ENCODE results near the gene PSMB8.
A peak's percentile ranks its signal among the peaks of the same experiment; 100 is the strongest.
"Not testable (repeated sequence)": the region's sequence is repeated elsewhere in the genome, so short reads cannot be mapped to it uniquely, and the experiment has no call there.

The PSMB8 gene

GRCh38 chr6:32836873-32837272 lies 7.0 kb downstream of the PSMB8 start:
- DNase-seq, result no peak

DNA sequence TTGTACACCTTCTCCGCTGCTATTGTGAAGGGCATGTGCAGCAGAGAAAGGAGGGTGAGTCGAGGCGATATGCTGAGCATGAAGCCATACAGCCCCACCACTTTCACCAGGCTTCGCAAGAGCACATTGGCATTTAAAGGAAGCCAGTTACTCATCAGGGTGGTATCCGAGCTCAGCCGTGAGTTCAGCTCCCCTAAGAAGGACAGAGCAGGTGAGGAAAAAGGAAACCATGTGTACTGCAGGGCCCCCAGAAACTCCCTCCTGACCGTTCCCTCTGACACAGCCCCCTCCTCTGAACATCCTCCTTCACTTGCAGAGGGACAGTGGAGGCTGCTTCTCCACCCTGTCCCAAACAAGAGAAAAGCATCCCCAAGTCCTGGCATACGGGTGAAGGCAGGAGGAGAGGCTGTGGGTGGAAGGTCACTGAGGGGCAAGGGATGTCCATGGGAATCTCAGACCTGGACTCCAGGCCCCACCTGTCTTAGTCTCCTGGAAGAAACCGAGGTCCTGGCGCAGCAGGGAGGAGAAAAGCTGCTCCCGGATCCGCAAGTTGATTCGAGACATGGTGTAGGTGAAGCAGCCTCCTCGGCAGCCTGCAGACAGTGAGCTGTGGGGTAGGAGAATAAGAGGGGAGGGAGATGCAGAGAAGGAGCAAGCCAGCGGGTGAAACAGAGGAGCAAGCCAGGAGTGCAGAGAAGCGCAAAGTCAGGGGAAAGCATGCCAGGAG lies 8.5 kb downstream of the PSMB8 start:
- no peak for DNase-seq

GRCh38 chr6:32833664-32834063 lies 10.2 kb downstream of the PSMB8 start:
- DNase-seq, result no peak

- DNase-seq, result no peak
Observed at GRCh38 chr6:32832535-32832934, 11.3 kb downstream of the PSMB8 start.

GRCh38 chr6:32830936-32831335 lies 12.9 kb downstream of the PSMB8 start:
- no peak for DNase-seq

GRCh38 chr6:32830017-32830416 lies 13.8 kb downstream of the PSMB8 start:
- DNase-seq, result no peak

GRCh38 chr6:32829495-32829894 lies 14.4 kb downstream of the PSMB8 start:
- no peak for DNase-seq

DNA sequence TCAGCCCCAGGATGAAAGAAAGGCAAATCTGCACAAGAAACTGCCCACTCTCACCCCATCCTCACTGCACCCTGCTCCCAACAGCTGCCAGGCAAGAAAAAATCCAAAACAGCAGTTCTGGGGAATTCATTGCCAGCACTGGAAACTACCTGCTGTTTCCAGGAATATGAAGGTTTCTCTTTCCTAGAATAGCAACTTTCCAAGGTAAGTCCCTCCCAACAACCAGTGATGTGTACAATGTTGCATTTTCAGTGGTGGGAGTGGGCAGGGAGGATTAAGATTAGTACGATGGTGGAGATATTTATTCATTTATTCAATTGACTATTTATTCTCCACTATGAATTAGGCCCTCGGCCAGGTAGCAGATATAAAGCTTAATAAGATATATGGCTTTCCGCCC lies 16.8 kb downstream of the PSMB8 start:
- no peak for DNase-seq

DNA sequence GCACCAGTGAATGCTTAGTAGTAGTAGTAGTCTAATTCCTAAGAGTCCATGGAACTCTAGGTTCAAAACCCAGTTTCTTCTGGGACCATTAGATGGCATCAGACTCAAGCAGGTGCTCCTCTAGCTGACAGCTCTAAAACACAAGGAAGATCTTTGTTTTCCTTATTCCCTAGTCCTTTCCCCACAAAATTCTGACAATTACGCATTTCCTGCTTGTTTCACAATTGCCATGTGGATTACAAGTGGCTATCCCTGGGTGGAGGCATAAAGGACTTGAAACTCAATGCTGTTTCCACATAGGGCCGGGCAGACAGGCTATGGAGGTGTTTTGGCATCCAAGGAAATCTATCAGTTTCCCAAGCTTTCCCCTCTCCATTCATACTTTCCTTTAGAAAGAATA lies 17.9 kb downstream of the PSMB8 start:
- no peak for DNase-seq

DNA sequence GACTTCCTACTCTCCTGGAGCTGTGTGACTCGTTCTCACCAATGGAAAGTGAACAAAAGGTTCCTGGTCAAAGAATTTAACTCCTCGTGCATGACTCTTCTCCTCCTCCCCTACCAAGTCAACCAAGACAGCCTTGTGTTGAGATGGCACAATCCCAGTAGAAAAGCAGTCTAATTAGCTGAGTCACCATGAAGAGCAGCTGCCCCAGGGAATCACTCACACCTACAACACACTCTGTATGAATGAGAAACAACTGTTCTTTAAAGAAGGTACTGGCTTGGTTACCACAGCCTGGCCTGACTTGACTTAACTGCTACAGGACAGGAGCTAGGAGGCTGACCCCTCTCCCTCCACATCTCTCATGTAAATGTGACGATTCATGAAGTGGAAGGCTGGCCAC lies 24.1 kb downstream of the PSMB8 start:
- DNase-seq, result no peak

DNA sequence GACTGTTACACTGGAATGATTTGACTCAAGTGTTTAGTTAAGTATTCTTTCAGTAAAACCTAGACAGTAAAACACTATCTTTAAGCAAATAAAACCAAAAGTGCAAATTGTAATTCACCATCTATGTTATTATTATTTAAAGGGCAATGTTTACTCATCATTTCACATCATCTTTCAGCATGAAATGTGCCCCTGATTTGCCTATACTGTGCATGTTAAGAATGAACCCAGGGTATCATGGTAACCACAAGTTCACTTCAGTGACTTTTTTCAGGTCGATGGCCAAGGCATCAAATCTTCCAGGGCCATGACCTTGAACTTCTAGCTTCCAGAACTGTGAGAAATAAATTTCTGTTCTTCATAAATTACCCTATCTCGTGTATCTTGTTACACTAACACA lies 25.0 kb downstream of the PSMB8 start:
- no peak for DNase-seq

GRCh38 chr6:32816746-32817204 lies 27.1 kb downstream of the PSMB8 start, which contains the start of gene HLA-DOB:
HLA-DOB (minus strand) TSS chr6:32817002; CDS start chr6:32816951, 51 bp downstream.
- no peak for DNase-seq

DNA sequence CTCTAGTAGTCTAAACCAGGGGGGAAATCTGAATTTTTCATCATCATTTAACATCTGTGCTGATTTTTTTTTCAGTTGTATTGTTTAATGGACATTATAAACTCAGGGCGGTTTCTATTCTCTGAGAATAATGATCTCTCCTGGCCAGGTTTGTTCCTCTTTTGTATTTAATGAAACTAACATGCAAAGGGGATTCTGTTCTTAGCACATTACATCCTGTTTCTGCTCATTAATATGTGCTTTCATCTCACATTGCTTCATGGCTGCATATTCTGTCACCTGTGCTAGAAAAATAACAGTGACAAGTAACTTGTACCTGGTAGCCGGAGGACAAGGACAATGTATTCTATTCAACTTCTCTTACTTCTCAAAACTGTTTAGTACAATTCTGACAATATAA lies 27.9 kb downstream of the PSMB8 start:
- no peak for DNase-seq

GRCh38 chr6:32815115-32815514 lies 28.7 kb downstream of the PSMB8 start:
- no peak for DNase-seq

DNA sequence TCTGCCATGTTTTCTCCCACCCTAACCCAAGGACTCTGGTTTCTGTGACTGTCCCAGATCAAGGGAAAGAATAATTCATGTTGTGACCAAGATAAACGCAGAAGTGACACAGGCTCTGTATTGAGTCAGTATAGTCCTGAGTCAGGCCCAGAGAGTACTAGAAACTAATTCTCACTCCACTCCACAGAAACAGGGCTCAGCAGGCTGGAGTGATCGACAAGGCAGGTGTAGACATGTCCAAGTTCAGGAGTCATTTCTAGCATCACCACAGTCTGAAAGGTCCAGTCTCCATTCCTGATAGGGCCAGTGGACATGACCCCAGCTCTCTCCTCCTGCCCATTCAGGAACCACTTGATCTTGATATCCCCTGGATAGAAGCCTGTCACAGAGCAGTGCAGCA lies 29.7 kb downstream of the PSMB8 start:
- DNase-seq, result no peak

DNA sequence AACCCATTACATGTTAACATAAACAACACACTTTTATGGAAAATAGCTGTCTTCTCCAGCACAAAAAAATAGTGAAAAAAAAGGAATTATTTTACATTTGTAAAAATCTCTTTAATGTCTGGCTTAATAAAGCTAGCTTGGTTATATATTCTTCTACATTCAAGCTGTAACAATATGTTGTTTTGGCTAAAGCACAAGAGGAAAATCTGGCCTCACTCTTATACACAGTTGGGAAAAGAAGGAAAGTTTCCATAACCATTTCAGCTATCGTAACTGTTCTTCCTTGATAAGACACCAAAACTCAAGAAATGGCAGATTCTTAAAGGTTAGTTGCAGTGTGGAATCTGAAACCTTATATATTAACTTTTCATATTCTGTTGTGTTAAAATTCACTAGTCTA lies 34.7 kb downstream of the PSMB8 start:
- DNase-seq, result no peak

- DNase-seq, result no peak
Observed at GRCh38 chr6:32807020-32807580, 36.7 kb downstream of the PSMB8 start.

DNA sequence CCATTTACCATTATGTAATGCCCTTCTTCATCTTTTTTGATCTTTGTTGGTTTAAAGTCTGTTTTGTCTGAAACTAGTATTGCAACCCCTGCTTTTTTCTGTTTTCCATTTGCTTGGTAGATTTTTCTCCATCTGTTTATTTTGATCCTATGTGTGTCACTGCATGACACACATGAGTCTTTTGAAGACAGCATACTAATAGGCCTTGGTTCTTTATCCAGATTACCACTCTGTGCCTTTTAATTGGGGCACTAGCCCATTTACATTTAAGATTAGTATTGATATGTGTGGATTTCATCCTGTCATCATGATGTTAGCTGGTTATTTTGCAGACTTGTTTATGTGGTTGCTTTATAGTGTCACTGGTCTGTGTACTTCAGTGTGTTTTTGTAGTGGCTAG lies 38.4 kb downstream of the PSMB8 start:
- not testable (repeated sequence) for DNase-seq

GRCh38 chr6:32803416-32803815 lies 40.4 kb downstream of the PSMB8 start:
- no peak for DNase-seq

DNA sequence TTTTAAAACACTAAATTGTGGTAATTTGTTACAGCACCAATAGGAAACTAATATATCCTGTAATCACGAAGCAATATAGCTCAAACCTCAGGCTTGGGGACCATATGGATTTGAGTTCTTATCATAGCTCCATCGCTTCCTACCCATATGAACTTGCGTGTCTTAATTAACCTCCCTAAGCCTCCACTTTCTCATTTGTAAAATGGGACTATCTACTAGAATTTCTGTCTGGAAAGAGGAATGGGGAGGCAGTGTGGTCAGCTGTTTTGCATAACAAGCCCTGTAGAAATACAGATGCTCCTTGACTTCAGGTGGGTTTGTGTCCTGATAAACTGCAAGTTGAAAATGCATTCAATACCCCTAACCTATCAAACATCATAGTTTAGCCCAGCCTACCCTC lies 44.1 kb downstream of the PSMB8 start:
- DNase-seq, result no peak

DNA sequence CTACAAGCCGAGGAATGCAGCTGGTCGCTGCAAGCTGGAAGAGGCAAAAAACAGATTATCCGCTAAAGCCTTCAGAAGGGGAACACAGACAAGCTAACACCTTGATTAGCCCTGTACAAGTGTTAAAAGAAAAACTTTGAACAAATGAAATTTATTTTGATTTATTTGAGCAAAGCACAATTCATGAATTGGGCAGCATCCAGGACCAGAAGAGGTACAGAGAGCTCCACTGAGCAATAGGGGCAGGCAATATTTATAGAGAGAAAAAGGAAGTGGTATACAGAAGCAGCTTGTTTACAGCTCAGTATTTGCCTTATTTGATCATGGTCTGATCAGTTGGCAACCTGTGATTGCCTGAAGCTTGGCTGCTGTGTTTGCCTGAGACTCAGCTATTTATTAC lies 44.7 kb downstream of the PSMB8 start:
- no peak for DNase-seq

- peak; percentile 49 to 65 for DNase-seq
Observed at GRCh38 chr6:32796848-32797776, 46.7 kb downstream of the PSMB8 start.

- DNase-seq, result no peak
Observed at GRCh38 chr6:32794510-32794909, 49.3 kb downstream of the PSMB8 start.

Measured in NCI-H446 (cell line).